NT2/D1 (cell line): ENCODE measurements around the gene LHX8.

ENCODE experiments used
- YY1 ChIP-seq: IDR thresholded peaks from 2 replicates; pipeline ENCODE4 v1.6.1; 2011; ENCODE audit not compliant: insufficient read length, insufficient read depth
- ZNF274 ChIP-seq: IDR thresholded peaks from 2 replicates; pipeline ENCODE4 v1.6.1; 2011; ENCODE audit warnings: mild to moderate bottlenecking, low read depth, low read length

- TF ChIP-seq YY1 (no peak), ZNF274 (no peak)
Measured at GRCh38 chr1:75092141-75092540, 42.0 kb upstream of the LHX8 start.
